ENCODE data around the gene PRSS1.

DNA sequence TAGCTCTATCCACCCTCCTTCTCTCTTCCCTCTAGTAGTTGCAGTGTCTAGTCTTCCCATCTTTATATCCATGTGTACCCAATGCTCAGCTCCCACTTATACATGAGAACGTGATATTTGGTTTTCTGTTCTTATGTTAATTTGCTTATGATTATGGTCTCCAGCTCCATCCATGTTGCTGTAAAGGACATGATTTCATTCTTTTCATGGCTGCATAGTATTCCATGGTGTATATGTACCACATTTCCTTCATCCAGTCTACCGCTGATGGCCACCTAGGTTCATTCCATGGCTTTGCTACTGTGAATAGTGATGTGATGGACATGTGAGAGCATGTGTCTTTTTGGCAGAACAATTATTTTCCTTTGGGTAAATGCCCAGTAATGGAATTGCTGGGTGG, 28.0 kb downstream of the PRSS1 start:
- TF ChIP-seq, protein P1, sequence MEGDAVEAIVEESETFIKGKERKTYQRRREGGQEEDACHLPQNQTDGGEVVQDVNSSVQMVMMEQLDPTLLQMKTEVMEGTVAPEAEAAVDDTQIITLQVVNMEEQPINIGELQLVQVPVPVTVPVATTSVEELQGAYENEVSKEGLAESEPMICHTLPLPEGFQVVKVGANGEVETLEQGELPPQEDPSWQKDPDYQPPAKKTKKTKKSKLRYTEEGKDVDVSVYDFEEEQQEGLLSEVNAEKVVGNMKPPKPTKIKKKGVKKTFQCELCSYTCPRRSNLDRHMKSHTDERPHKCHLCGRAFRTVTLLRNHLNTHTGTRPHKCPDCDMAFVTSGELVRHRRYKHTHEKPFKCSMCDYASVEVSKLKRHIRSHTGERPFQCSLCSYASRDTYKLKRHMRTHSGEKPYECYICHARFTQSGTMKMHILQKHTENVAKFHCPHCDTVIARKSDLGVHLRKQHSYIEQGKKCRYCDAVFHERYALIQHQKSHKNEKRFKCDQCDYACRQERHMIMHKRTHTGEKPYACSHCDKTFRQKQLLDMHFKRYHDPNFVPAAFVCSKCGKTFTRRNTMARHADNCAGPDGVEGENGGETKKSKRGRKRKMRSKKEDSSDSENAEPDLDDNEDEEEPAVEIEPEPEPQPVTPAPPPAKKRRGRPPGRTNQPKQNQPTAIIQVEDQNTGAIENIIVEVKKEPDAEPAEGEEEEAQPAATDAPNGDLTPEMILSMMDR (IDR thresholded peaks at IDR 0.05): no peak
- no peak for TF ChIP-seq POLR2A (IDR thresholded peaks at IDR 0.05)

Measured in esophagus squamous epithelium (tissue), 4 donors.